Stimulated activated CD8-positive, alpha-beta memory T cell treated with anti-CD3 and anti-CD28 coated beads, Interleukin-4, amount 100 ng/mL, for 48 hours (primary cell): ENCODE data around the gene VIT.
"Not testable (repeated sequence)": the region's sequence is repeated elsewhere in the genome, so short reads cannot be mapped to it uniquely, and the experiment has no call there.

Source experiments
- DNase-seq: peaks from one replicate; pipeline ENCODE4 v3.0.0-alpha.2; 2020

VIT gene

DNA sequence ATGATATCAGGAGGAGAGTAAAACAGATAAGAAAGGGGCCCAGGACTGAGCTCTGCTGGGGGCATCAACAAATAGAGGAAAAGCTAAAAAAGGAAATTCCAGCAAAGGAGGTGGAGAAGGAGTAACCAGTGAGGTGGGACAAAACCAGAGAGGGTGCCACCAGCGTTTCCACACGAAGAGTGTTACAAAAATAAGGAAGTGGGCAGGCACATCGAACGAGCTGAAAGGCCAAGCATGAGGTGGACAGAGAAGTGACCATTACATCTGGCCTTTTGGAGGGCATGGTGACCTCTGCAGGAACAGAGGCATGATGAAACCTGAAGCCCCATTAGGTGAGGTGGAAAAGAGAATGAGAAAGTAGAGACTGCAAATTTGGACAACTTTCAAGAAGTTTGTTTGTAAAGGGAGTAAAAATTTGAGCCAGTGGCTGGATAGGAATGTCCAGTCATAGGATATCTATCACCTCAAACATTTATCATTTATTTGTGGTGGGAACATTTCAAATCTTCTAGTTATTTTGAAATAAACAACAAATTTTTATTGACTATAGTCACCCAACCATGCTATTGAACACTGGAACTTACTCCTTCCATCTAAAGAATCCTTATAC is 18.4 kb upstream of the VIT start:
- no peak for DNase-seq

GRCh38 chr2:36678856-36679255 is 17.7 kb upstream of the VIT start:
- no peak for DNase-seq

DNA sequence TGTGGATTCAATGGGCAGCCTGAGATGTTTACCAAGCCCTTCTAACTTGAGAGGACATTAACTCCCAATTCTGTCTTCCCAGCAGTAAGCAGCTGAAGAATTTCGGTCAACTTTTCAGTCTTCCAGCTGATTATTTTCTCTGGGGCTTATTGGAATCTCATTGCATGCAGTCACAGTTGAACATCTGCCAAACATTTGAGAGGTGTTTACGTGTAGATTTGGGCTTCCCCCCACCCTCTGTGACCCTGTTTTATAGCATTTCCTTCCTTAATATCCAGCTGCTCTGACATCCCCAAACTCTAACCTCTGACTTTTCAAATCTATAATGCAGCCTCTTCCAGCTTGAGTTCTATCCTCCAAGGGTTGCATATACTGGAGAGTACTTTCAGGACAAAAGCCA is 16.5 kb upstream of the VIT start:
- no peak for DNase-seq

- DNase-seq = no peak
Measured at GRCh38 chr2:36682562-36682961, 13.9 kb upstream of the VIT start.

GRCh38 chr2:36683002-36683401 is 13.5 kb upstream of the VIT start:
- no peak for DNase-seq

GRCh38 chr2:36688291-36688690 is 8.2 kb upstream of the VIT start:
- DNase-seq = not testable (repeated sequence)

DNA sequence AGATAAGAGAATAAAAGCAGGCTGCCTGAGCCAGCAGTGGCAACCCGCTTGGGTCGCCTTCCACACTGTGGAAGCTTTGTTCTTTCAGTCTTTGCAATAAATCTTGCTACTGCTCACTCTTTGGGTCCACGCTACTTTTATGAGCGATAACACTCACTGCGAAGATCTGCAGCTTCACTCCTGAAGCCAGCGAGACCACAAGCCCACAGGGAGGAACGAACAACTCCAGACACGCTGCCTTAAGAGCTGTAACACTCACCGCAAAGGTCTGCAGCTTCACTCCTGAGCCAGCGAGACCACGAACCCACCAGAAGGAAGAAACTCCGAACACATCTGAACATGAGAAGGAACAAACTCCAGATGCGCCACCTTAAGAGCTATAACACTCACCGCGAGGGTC is 7.5 kb upstream of the VIT start:
- not testable (repeated sequence) for DNase-seq

DNA sequence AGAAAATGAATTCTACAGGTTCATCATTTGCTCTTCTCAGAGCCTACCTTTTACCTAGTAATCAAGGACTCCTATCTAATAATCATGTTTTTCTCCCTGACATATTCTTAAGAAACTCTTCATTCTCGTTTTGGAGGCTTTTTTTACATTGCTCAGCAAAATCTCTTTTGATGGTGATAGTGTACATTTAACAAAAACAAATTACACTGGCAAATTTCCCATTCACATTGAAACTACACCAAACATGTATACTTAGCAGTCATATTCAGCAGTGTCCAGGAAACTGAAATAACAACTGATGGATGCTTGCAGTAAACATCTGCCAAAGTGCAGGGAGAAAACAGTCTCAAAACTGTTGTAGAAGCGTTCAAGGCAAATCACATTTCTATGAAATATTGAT is 4.4 kb upstream of the VIT start:
- no peak for DNase-seq

DNA sequence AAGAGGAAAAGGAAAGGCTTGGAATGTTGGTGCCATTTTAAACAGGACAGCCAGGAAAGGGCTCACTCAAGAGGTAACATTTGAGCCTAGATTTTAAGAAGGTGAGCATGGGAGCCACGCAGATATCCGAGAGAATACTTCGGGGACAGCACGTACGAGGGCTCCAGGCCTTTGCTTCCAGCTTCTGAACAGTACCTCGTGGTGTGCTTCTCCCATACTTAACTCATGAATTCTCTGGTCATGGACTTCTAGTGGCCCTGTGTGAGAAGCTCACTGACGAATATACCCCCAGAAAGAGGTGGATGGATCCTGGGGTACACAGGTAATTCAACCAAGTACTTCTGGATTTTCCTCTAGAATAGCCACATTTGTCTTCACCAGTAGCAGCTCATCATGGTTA is 2.7 kb upstream of the VIT start:
- DNase-seq = no peak

GRCh38 chr2:36695746-36696415 is 626 bp upstream of the VIT start:
- DNase-seq = no peak

DNA sequence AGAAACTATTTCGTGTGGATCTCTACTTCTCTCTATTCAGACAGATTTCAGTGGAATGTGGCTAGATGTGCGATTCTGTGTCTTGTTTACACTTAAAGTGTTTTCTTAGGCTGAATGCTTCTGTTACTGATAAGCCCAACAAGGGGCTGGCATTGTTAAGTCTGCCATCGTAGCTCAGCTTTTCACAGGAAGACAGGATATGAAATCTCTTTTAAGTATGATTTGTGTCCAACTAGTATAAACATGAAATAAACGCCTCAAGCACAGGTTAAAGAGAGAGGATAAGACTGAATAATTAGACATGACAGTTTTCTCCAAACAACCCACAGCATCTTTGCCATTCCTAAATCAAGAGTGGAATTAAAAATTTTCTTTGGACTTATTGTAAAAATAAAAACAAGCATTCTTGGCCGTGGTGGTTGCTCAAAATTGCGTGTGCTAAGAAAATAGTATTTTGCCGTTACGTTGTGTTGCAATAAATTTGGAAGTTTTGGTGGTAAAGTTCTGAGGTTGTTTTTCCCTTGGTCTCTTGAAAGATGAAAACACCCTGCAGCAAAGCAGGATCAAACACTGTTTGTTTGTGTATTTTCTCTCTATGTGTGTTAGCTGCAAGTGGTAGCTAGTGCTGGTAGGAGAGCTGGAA is 1.0 kb downstream of the VIT start:
- no peak for DNase-seq

- DNase-seq = no peak
Measured at GRCh38 chr2:36698993-36699392, 2.5 kb downstream of the VIT start.

GRCh38 chr2:36700311-36700710 is 3.8 kb downstream of the VIT start:
- DNase-seq = no peak

DNA sequence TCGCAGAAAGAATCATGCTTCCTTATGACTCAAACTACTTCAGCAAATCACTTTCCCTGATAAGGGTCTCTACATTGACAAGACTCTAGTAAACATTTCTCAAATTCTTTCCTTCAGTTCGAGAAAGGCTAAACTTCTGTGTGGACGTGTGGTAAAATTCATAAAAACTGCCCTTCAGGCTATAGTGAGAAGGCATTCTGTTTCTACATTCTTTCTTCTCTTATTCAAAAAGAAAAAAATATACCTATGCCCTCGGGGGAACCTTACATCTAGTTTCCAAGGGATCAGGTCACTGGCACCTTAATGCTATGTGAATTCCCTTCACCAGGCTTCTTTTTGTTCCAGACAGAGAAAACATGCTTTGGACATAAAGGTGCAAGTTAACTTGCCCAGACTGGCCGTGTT is 4.9 kb downstream of the VIT start:
- DNase-seq = no peak

- no peak for DNase-seq
Measured at GRCh38 chr2:36701918-36702317, 5.4 kb downstream of the VIT start.

DNA sequence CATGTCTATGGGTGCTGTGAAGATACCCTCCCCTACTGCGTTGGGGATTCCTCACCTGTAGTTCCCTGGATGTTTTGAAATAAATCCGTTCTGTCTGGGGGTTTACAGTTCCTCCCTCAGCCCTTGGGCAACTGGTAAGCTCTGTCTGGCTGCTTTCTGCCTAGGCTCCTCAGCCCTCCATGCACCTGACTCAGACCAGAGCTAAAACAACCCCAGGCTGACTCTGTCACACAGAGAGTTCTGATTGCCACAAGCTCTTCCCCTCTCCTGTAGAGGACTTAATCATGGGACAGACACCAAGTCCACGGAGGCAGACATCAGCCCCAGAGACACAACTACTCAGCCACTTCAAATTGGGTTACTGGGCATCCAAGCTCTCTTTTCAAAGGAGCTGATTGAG is 6.3 kb downstream of the VIT start:
- no peak for DNase-seq

GRCh38 chr2:36704475-36705150 is 8.1 kb downstream of the VIT start:
- DNase-seq = no peak

DNA sequence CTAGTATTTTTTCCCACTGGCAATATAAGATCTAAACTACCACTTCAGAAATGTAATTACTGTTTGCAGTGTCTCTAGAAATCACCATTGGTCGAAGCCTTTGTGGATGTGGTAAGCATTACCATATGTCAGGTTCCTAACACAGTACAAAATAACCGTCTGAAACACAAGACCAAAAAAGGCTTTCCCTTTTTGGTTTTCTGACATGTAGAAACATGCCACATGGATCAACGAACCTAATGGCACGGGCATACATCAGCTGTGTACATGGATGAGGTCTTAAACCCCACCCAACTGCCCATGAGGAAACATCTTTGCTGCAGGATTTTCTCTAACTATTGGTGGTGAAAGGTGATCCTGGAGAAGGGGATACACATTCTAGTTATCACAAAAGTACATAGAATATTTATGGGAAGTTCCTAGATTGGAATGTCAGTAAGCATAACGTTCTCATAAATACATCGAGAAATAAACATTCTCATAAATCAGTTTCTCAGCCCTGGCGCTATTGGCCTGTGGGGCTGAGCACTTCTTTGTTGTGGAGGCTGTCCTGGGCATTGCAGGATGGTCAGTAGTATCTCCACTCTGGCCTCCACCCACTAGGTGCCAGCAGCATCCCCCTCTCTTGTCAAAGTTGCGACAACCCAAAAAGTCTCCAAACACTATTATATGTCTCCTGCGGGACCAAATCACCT is 9.0 kb downstream of the VIT start:
- DNase-seq = no peak

DNA sequence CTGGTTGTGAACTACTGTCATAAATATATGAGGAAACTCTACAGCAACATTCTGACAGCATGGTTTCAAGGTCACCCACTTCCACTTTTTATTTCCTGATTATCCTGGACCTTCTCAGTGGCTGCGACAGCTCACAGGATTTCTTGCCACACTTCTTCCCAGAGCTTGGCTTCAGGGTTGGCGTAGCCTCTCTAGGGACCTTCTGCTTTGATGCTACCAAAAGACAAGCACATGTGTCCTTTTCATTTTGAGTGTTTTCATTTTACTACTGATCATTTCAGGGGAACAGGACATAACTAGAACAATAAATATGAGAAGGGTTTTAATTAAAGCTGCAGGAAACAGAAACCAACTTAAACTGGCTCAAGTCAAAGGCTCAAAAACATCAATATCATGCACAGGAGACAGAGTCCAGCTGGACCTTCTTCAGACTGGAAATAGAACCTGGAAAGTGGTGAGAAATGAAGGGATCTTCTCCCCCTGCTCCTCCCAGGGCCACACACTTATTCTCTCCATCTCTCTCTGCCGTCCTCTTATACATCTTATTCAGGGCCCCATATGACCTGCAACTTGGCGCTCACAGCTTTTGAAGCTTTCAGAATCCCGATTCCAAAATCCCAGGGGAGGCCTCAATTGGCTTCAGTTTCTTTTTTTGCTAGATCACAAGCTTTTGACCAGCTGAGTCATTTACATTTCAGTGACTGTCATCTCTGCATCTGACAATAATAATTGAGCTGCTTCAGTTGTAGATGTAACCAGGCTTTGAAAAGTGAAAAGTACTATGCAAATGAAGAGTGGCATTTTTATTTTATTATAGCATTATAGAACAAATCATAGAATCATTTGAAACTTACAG is 9.7 kb downstream of the VIT start:
- DNase-seq = no peak

- no peak for DNase-seq
Measured at GRCh38 chr2:36707050-36707449, 10.5 kb downstream of the VIT start.

DNA sequence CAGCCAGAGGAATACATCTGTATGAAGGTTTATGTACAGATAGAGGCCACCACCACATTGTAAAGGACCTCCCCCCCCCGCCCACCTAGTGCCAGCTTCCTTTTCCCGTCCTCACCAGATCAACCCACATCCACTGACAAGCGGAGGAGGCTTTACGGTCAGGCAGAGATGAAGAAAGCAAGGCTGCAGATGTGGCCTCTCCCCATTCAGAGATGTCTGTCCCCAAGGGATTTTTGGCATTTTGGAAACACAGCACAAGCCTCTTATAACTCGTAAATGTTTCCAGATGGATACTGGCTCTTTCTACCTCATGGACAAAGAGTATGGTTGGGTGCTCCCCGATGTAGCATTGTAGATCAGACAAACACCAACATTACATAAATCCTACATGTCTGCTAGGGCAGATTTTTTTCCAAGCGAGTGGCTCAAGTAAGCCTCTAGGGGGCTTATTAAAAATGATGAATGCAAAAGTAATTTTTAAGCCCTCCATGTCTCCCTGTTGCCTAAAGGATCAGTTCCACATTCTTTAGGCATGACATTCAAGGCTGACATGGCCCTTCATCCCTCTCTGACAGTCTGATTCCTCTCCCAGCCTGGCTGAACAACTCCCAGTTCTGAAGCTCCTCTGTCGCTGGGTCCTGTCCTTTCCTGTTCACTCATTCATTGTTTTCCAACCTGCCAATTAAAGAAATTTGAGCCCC is 11.7 kb downstream of the VIT start:
- DNase-seq = no peak
